HG02610 (cell line): ENCODE data around the gene MGAT5.

Source experiments
- ATAC-seq: cut with Tn5 transposase; IDR thresholded peaks from one replicate; pipeline ENCODE4 v1.9.1; 2021; ENCODE audit warnings: mild to moderate bottlenecking, moderate library complexity; ENCODE audit not compliant: unreplicated experiment

Gene MGAT5, protein sequence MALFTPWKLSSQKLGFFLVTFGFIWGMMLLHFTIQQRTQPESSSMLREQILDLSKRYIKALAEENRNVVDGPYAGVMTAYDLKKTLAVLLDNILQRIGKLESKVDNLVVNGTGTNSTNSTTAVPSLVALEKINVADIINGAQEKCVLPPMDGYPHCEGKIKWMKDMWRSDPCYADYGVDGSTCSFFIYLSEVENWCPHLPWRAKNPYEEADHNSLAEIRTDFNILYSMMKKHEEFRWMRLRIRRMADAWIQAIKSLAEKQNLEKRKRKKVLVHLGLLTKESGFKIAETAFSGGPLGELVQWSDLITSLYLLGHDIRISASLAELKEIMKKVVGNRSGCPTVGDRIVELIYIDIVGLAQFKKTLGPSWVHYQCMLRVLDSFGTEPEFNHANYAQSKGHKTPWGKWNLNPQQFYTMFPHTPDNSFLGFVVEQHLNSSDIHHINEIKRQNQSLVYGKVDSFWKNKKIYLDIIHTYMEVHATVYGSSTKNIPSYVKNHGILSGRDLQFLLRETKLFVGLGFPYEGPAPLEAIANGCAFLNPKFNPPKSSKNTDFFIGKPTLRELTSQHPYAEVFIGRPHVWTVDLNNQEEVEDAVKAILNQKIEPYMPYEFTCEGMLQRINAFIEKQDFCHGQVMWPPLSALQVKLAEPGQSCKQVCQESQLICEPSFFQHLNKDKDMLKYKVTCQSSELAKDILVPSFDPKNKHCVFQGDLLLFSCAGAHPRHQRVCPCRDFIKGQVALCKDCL

DNA sequence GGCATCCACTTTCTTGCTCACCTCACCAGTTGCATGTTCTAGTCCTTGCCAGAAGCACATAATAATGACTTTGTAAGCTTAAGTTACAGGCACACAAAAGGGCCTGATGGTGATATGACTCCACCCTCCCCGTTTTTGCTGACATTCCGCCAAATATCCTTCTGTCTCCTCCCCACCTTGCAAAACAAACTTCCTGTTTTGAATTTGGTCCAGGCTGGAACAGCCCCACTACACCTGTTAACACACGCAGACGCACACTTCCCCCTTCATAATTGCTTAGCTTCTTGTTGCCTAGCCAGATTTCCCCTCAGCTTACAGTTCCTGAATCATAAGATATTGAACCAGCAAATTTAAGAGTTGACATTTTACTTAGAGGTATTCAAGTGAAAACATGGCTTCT, at the start of gene MGAT5:
TSS of gene MGAT5 (plus strand) at position 269 of the 400 bp plus-strand sequence. CDS start 332 bp downstream, outside the sequence.
- peak; percentile 9 for ATAC-seq

DNA sequence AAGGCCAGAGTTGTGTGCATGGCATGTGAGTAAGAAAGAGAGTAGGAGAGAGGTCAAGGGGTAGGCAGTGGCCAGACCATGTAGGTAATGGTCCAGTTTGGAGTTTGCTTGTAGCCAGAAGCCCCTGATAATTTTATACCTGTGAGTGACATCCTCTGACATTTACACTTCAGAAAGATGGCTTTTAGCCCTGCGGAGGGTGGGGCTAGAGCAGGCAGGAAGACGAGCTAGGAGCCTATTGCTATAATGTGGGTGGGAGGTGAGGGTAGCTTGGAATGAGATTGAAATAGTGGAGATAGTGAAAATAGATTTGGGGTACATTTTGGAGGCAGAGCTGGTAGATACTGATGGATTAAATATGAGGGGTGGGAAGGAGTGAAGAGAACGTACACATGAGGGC, 48.8 kb upstream of the MGAT5 start:
- ATAC-seq = no peak

DNA sequence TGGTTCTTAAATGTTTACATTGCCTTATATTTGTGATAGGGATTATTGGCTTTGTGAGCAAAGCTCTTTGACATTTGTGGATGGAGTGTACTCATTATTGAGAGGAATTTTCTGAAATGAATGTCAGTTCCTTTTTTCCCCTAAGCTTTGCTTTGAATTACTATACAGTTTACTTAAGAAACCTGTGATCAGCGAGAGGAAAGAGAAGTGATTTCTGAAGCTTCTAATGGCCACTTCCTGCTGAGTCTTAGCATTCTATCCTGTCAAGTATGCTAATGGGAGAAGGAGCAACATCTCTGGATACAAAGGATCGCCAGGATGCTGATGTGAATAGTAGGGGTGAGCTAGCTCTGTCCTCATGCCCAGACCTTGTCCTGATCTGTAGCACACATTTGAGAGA, 47.8 kb upstream of the MGAT5 start:
- ATAC-seq = peak; percentile 59

DNA sequence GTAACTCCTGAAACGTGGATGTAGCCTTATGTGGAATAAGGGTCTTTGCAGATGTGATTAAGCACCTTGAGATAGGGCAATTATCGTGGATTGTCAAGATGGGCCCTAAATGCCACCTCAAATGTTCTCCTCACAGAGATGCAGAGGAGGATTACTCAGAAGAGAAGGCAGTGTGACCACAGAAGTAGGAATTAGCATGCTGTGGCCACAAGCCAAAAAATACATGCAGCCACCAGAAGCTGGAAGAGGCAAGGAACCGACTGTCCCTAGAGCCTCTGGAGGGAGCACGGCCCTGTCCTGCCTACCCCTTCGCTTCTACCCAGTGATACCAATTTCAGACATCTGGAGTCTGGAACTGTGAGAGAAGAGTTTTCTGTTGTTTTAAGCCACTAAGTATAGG, 47.3 kb upstream of the MGAT5 start:
- no peak for ATAC-seq

DNA sequence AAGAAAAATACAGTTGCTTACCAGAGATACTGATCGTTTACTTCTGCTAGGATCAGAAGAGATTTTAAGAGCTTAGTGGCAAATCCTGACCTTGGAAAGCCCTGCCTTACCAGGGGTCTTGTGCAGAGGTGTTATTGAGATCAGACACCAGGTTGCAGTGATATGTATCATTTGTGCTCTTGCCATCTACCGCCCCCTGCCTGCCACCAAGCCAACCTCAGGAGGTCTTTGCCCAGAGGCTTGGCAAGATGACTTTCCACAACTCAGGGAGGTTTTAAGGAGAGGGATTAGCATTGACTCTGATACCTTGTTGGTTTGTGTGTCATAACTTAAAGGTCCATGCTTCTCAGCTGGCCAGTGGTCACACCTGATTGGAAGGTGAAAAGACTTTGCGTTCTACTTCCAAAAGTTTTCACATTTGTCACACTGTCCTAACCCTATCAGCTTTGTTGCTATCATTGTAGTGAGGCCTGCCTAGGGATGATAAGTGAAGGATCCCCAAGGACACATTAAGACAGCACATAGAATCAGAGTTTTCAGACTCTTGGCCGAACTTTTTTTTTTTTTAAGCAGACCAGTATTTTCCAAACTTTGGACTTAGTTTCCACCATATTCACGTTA, 46.2 kb upstream of the MGAT5 start:
- no peak for ATAC-seq

DNA sequence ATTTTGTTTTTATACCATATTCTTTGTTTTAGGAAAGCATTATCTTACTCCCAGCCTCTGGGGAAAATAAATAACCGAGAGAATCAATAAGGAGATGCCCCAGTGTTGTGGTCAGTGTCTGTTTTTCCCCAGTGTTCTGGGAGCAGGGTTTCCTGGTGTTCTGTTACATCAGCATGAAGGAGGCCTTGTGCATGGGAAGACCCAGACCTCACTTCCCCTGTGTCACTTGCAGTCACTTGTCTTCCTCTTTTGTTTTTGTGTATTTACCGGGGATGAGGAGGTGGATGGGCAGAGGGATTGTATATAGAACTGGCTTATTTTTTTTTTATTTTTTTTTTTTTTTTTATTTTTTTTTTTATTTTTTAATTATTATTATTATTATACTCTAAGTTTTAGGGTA, 45.0 kb upstream of the MGAT5 start:
- ATAC-seq = no peak

DNA sequence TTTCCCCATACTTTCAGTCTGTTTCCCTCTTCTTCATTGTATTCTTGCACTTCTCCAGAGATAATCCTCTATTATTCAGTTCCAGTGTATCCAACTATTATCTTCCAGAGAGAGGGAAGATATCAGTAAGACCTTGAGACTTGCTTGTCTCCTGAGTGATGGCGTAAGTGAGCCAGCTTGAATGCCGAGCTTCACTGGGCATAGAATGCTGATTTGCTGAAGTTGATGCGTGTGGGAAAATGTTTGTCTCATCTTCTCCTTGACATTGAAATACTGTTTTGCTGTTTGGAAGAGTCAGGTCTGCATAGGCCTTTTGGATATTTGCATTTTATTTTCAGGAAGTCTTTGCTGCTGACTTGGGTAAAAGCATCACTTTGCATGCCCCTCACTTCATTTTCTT, 41.1 kb upstream of the MGAT5 start:
- no peak for ATAC-seq

DNA sequence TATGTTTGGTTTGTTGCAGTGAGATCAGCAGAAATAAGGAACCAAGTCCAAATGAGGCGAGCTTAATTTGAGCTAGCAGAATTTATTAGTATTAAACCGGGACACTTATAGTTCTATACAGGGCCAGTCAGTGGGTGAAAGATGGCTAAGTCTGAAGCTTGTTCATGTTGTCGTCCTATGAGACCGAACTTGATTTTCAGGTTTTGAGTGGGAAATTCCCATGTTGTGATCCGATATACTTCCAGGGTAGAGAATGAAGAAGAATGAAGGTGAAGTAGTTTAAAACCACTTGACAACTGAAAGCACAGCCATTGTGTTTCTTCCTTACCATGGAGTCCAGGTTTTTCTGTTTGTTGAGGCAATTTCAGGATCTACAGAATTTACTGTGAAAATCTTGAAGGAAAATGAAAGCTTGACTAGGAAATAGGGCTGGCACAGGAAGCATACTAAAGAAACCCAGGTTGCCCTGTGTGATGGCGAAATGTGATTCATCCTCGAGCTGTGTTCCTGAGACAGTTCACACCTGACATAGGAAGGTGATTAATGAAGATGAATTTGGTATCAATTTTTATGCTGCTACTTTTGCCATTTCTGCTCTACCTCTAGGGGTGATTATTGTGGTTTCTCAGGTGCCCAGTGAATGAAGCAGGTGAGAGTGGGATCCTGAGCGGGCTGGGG, 37.6 kb upstream of the MGAT5 start:
- no peak for ATAC-seq

DNA sequence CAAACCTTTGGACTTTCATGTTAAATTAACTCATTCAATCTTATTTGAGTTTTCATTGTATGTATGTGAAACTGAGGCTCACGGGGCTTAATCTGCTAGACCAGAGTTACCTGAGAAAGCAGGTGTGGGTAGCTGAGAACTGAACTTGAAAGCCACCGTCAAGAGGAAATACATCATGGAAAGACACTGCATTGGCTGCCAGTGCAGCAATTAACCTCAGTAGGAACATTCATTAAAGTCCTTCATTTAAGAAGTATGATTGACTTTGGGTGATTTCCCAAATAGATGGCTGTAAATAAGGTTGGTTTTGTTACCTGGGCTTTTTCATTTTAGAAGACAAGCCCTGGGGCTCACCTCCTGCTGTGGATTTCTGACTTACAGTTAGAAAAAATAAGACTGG, 36.5 kb upstream of the MGAT5 start:
- no peak for ATAC-seq

DNA sequence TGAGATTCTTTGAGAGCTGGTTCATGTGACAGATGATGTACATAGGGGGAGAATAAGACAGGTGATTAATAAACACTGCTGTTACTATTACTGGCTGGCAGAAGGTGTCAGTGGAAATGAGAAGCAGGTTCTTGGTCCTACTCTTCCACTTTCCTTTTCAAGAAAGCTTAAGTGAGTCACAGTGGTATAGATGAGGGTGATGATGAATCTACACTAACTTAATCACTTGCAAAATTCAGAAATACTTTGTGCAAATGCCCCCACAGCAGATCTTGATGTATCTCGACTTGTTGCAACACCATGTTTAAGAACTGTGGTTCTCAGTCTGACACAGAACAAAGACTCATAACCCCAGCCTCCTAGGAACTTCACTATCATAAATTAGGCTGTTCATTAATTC, 35.9 kb upstream of the MGAT5 start:
- ATAC-seq = peak; percentile 91

DNA sequence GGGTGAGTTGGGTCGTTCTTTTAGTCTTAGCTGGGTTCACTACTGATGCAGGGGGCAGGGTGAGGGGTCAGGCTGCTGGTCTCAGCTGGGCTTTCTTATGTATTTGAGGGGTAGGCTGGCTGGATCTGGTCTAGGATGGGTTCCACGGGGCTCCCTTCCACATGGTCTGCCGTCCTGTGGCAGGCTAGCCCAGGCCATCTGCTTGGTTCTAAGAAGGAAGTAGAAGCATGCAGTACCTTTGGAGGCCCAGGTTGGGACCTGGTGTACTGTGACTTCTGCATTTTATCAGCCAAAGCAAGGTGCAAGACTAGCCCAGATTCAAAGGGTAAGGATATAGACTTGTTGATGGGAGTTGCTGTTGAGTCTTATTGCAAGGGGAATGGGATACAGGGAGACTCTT, 35.5 kb upstream of the MGAT5 start:
- peak; percentile 18 for ATAC-seq

DNA sequence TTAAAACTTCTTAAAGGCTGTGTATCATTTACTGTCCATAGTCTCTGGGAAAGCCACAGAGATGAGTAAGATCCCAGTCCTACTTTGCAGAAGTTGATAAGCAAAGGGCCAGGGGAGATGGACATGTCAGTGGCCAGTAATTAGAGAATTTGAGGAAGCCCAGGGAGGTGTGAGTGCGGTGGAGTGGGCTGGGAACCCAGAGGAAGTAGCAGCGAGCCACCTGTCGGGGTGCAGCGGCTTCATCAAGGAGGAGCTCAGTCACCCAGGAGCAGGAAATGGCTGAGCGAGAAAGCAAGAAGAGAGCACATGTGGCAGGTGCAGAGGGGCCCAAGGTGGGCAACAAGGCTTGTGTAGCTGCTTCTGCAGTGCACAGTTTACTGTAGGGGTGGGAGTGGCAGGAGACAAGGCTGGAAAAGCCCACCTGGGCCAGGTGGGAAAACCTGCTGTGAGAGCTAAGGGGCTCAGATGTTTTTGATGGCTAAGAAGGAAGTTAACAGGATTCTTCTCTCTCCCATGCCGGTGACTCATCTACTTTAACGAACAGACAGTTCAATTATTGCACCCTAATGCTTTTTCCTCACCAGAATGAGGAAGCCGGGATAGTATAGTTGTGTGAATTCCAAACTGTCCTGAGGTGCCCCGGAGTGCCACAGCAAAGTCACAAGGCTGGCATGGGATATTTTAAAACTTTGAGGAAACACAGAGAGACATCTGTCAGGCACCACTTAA, 34.8 kb upstream of the MGAT5 start:
- ATAC-seq = peak; percentile 51

DNA sequence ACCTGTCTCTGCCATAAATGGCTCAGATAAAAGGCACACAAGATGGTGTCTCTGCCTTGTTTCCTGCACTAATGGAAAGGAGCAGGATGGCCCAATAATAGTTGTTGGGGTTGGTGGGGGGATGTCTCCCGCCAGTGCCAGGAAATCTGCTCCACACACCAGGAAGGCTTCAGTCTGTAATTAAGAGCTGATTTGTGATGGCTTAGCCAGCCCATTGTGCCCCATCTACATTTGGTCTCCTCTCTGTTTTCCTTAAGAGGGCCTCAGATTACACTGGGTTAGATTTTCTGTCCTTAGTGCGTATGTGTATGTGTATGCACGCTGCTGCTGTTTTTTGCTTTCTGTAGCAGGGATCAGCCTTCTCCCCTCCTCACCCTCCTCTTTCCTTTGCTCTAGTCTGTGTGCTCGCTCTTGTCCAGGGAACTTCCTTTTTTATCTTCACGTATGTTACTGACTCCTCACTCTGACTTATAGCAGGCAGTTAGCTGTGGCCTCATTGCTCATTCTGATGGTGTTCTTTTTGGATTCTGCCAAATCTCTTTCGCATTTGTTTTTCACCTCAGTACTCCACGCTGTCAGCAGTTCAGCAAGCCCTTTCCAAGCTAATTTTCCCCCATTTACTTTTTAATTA, 33.4 kb upstream of the MGAT5 start:
- ATAC-seq = no peak

DNA sequence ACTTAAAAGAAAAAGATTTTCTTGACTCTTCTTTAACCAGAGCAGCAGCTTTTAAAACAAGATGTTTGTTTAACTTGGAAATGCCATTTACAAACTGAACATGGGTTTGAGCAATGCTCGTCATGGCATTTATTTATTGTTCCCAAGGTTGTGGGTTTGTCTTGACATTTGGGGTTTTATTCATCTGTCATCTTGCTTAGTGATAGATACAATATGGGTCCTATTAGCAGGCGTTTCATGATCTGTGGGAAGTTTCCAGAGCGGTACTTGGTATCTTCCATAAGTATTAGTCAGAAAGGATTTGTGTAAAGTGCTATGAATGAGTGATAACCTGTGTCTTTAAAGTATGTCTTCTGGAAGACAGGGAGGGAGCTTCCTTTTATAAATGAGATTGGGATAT, 29.9 kb upstream of the MGAT5 start:
- ATAC-seq = no peak

DNA sequence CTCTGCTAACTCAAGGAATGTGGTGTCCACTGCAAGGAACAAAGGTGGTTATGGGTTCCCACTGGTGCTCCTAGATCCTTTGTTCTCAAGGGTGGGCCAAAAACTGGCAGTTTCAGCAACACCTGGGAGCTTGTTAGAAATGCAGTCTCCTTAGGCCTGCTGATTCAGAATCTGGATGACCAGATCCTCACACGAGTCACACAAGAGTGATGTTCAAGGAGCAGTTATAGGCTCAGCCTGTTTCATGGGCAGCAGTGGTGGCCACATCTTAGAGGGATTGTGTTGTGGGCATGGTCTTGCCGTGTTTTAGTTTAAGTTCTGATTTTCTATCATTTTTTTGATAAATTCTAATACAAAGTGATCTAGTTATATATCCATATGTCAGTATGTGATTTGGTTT, 28.7 kb upstream of the MGAT5 start:
- ATAC-seq = no peak

DNA sequence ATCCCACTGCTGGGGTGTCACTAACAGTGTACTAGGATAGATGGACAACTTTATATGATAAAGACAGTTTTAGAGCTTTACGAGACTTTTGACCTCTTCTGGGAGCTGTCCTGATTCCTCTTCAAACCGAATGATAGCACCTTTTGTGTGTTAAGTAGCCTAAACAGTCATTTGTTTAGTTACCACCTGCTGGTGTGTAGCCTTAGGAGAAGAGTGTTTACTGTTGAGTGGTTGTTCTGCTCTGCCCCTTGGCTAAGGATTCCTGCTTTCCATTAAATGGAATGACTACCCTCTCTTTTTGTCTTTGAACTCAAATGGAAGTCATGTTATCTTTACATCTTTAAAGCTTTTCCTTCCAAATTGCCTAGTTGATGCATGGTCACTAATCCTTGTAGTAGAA, 28.0 kb upstream of the MGAT5 start:
- no peak for ATAC-seq

DNA sequence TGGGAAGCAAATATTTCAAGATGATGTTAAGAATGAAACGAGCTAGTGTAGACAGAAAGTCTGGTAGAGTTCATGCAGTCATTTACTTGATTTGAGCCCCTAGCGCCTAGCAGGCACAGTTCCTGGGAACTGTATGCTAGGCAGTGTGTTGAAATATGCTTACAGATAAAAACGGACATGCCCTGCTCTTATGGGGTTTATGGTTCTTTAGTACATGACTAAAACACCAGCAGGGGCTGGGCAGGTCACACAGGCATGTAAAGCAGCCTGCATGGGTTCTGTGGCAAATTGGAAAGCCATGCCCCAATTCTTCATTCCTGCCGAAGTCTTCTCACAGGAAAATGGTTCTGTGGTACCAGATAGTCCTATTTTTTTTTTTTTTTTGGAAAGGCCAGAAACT, 27.3 kb upstream of the MGAT5 start:
- ATAC-seq = no peak

DNA sequence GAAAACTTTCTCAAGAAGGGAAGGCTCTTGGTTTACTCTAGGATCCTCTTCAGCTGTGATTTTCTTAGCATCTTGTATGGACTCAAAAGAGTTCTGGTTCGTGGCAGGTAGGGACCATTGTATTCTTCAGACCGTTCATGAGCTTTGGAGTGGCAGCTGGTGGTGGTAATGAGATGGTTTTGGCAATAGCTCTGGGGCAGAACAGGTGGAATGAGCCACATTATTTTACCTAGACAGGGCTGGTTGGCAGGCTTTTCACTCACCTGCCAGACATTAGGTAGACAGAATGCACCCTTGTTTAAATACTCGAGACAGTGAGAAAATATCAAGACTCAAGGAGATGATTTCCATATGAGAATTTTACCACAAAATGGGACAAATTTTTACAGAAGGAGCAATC, 26.2 kb upstream of the MGAT5 start:
- no peak for ATAC-seq

DNA sequence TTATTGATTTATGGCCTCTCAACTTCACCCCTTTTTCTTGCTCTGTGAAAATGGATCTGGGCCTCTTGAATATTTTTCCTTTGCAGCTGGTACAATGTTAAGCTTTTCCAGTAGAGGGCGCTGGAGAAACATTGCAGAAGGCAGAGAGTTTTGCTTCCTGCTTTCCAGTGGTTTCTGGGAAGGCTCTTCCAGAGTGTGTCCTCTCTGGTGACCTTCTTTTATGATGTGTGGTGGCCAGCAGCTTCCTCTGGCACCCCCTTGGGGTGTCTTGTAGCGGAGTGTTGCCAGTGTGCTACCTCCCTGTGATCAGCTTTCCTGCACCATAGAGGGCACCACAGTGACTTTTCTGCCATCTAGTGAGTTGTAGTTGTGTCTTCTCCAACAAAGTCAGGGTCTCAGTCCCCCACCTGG, 25.4 kb upstream of the MGAT5 start:
- no peak for ATAC-seq

DNA sequence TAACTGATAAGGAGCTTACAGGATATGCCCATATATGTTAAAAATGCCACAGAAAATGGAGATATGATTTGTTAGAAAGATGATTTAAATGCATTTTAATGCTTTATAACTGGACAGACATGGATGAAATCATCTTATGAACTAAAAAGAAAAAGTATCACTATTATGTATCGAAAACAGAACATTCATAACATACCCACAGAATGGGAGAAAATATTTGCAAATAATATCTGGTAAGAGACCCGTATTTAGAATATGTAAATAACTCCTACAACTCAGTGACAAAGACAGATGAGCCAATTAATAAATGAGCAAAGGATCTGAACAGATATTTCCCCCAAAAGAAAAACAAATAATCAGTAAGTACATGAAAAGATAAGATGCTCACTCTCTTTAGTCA, 24.3 kb upstream of the MGAT5 start:
- no peak for ATAC-seq
